Right ventricle myocardium inferior (tissue), 1 donor: Measurements from ENCODE around the gene INO80C. TPM values are rescaled to one million over a fixed set of nuclear protein-coding genes. Genes with fewer than 3 reads are reported as not detected.

ENCODE experiments used
- total RNA-seq: library from RNA; stranded (reverse); fragmentation: NEBNext Ultra II Directional; extraction: Animal tissue kit (Norgen Biotek cat#: 25700); gene quantifications from one replicate; pipeline ENCODE4 v1.2.1, GENCODE V29; 2021
- donor health status: DM: no; HTN: yes; CAD: no; lungs with severe emphysema.

Gene INO80C
- total RNA-seq, 1 donor from 2014 or later, result 21.3 TPM

Other genes starting within 250 kb of the INO80C start
- gene ZSCAN30, start 207.7 kb downstream of the INO80C start, total RNA-seq, result 9.5 TPM
- 50.2 TPM for gene ZNF24, start 153.5 kb downstream of the INO80C start, total RNA-seq
- 0.70 TPM for gene ZNF396, start 120.6 kb downstream of the INO80C start, total RNA-seq
- gene GALNT1, start 83.8 kb upstream of the INO80C start, total RNA-seq, result 53.2 TPM